Activated CD8-positive, alpha-beta T cell treated with anti-CD3 and anti-CD28 coated beads for 36 hours (primary cell): Measurements from ENCODE around the gene OR2T12. TPM values are rescaled to one million over a fixed set of nuclear protein-coding genes. Genes with fewer than 3 reads are reported as not detected.
"Not testable (repeated sequence)": the region's sequence is repeated elsewhere in the genome, so short reads cannot be mapped to it uniquely, and the experiment has no call there.

Experiments
- ATAC-seq: fragments of 200-7000 bp; cut with Tn5 transposase; one replicate; pipeline ENCODE4 v1.10.0; 2021; ENCODE audit warnings: mild to moderate bottlenecking, moderate library complexity
- CTCF ChIA-PET: fragments of 350-600 bp; sonication (Branson Sonifier 250); formaldehyde crosslinking; loops from one replicate; lab custom pipeline; 2021; ENCODE audit warnings: antibody characterized with exemption; lab: Charles Lee
- POLR2A ChIA-PET: fragments of 350-600 bp; sonication (Branson Sonifier 250); formaldehyde crosslinking; loops from one replicate; lab custom pipeline; 2021; ENCODE audit warnings: antibody characterized with exemption; lab: Charles Lee
- DNase-seq: peaks from one replicate; pipeline ENCODE4 v3.0.0-alpha.2; 2020
- H3K27ac Mint-ChIP-seq: one replicate; pipeline ENCODE4 v1.8.0; 2021; ENCODE audit warnings: mild to moderate bottlenecking, mixed read lengths
- H3K27me3 Mint-ChIP-seq: one replicate; pipeline ENCODE4 v1.8.0; 2021; ENCODE audit warnings: mixed read lengths
- H3K36me3 Mint-ChIP-seq: one replicate; pipeline ENCODE4 v1.8.0; 2021; ENCODE audit warnings: low read depth, mixed read lengths
- H3K4me1 Mint-ChIP-seq: one replicate; pipeline ENCODE4 v1.8.0; 2021; ENCODE audit warnings: low read depth, mixed read lengths
- H3K4me3 Mint-ChIP-seq: one replicate; pipeline ENCODE4 v1.8.0; 2021; ENCODE audit warnings: mild to moderate bottlenecking, moderate library complexity, mixed read lengths
- H3K9me3 Mint-ChIP-seq: one replicate; pipeline ENCODE4 v1.8.0; 2021; ENCODE audit warnings: mixed read lengths
- intact Hi-C: fragments of 100-400 bp; cut with micrococcal nuclease; formaldehyde crosslinking; loops from one replicate; pipeline ENCODE4 v1.10.0; 2022
- total RNA-seq, 2 experiments: library from RNA; stranded (reverse); gene quantifications; one replicate each; pipeline ENCODE4 v1.2.3, GENCODE V29; 2021
- TF ChIP-seq, protein P1 (sequence below): fragments of 200-600 bp; IDR thresholded peaks from one replicate; pipeline ENCODE4 v1.8.0; 2022; ENCODE audit warnings: antibody characterized with exemption, mild to moderate bottlenecking

OR2T12 gene, protein sequence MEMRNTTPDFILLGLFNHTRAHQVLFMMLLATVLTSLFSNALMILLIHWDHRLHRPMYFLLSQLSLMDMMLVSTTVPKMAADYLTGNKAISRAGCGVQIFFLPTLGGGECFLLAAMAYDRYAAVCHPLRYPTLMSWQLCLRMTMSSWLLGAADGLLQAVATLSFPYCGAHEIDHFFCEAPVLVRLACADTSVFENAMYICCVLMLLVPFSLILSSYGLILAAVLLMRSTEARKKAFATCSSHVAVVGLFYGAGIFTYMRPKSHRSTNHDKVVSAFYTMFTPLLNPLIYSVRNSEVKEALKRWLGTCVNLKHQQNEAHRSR
- total RNA-seq: not detected

DNA sequence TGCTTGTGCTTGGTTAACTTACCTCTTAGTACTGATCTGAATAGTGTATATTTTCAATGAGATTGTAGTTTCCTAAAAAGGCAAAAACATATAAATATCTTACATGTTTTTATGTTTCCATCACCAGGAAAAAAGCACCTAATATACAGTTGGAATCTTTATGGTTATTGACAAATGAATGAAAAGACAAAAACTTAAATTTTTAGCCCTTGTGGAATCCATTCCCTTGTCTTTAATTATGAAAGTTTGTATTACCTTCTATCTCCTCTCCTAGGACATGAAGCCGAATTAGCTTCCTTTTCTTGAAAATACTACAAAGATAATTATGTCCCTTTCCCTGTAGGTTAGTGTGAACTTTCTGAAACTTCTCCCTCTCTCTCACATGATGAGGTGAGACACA, at the start of gene OR2T12:
Gene OR2T12 (minus strand): TSS at position 101 of the 400 bp plus-strand sequence. CDS start 7,846 bp downstream, outside the sequence.
- ATAC-seq (no peak), DNase-seq (no peak)
- H3K27me3 Mint-ChIP-seq: peaks cover 1% of the 10 kb centered on the region
- H3K4me3 Mint-ChIP-seq: no peak within 1 kb of the TSS
- H3K4me1 Mint-ChIP-seq: no peaks in the 10 kb centered on the region
- H3K9me3 Mint-ChIP-seq: no peaks in the 10 kb centered on the region
- no peak within 1 kb of the TSS for H3K27ac Mint-ChIP-seq
- POLR2A ChIA-PET: no interaction called here
- TF ChIP-seq, protein P1, sequence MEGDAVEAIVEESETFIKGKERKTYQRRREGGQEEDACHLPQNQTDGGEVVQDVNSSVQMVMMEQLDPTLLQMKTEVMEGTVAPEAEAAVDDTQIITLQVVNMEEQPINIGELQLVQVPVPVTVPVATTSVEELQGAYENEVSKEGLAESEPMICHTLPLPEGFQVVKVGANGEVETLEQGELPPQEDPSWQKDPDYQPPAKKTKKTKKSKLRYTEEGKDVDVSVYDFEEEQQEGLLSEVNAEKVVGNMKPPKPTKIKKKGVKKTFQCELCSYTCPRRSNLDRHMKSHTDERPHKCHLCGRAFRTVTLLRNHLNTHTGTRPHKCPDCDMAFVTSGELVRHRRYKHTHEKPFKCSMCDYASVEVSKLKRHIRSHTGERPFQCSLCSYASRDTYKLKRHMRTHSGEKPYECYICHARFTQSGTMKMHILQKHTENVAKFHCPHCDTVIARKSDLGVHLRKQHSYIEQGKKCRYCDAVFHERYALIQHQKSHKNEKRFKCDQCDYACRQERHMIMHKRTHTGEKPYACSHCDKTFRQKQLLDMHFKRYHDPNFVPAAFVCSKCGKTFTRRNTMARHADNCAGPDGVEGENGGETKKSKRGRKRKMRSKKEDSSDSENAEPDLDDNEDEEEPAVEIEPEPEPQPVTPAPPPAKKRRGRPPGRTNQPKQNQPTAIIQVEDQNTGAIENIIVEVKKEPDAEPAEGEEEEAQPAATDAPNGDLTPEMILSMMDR: no peak
- intact Hi-C loops: no loop called here
- H3K36me3 Mint-ChIP-seq: no peaks in the 10 kb centered on the region
- CTCF ChIA-PET: no interaction called here

DNA sequence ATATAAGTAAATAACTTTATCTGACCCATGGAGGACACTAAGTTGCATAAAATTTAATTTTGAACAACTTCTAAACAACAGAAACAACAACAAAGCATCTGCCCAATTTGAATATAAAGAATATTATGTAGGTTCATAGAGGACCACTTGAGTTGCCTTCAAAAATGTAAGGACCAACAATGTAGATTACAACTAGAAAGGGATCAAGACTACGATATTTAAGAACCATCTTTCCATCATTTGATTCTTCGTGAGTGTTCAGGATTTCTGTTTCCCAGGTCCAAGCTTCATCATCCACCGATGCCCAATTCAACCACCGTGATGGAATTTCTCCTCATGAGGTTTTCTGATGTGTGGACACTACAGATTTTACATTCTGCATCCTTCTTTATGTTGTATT, 45.3 kb upstream of the OR2T12 start, which contains the start of gene OR14C36:
Gene OR14C36 (plus strand): TSS at position 301 of the 400 bp plus-strand sequence. CDS start 0 bp downstream, at position 301.
- no peaks in the 10 kb centered on the region for H3K9me3 Mint-ChIP-seq
- H3K4me1 Mint-ChIP-seq: no peaks in the 10 kb centered on the region
- no peaks in the 10 kb centered on the region for H3K36me3 Mint-ChIP-seq
- ATAC-seq (no peak), DNase-seq (no peak)
- H3K27me3 Mint-ChIP-seq: peaks cover 12% of the 10 kb centered on the region
- no peak within 1 kb of the TSS for H3K27ac Mint-ChIP-seq
- ChIA-PET POLR2A (no interaction called here), CTCF (no interaction called here)
- intact Hi-C loops: no loop called here
- H3K4me3 Mint-ChIP-seq: no peak within 1 kb of the TSS
- TF ChIP-seq, protein P1: no peak

DNA sequence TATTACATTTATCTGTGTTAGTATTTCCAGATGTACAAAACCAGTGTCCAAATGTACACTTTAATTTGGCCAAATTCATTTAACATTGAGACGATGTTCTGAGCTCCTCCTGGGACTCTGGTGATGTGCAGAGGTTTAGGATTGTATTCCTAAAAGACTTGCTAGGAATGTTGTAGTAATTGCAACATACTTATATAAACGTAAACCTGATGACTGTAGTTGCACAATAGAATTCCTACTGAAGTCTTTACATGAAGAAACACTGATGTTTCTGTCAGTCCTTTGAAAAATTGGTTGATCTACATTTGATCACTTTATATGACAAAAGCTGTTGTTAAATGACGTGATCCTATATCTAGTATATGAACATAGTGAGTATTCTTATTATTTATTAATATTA, 40.2 kb upstream of the OR2T12 start:
- TF ChIP-seq, protein P1: no peak
- Mint-ChIP-seq H3K27ac (no peak overlapping the region), H3K36me3 (no peaks in the 10 kb centered on the region), H3K4me1 (no peaks in the 10 kb centered on the region), H3K4me3 (no peak overlapping the region), H3K9me3 (no peaks in the 10 kb centered on the region), H3K27me3 (peaks cover 2% of the 10 kb centered on the region)
- ATAC-seq: no peak
- CTCF ChIA-PET: no interaction called here
- intact Hi-C loops: no loop called here
- POLR2A ChIA-PET: no interaction called here
- no peak for DNase-seq

DNA sequence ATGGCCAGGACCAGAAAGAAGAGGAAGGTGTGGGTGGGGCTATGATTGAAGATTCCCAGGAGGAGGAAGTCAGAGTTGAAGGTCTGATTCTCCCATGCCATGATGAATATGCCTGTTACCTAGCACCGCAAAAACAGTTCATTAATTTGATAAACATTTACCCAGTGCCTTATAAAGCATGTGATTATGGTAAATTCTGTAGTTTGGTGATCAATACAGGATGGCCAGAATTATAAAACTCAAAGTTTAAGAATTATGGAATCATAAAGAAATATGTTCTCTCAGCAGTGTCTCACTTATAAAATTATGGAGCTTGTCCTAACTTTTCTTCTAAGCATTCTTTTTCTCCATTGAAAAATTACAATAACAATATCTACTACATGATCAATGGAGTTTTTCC, 21.2 kb upstream of the OR2T12 start, which contains the start of gene OR2M7:
Gene OR2M7 (minus strand): TSS at position 101 of the 400 bp plus-strand sequence. CDS start 0 bp downstream, at position 101.
- Mint-ChIP-seq H3K27ac (no peak within 1 kb of the TSS), H3K27me3 (peaks cover 1% of the 10 kb centered on the region), H3K9me3 (no peaks in the 10 kb centered on the region), H3K36me3 (no peaks in the 10 kb centered on the region), H3K4me3 (no peak within 1 kb of the TSS), H3K4me1 (no peaks in the 10 kb centered on the region)
- intact Hi-C loops: no loop called here
- POLR2A ChIA-PET: no interaction called here
- CTCF ChIA-PET: no interaction called here
- no peak for DNase-seq
- no peak for ATAC-seq
- TF ChIP-seq, protein P1: no peak

DNA sequence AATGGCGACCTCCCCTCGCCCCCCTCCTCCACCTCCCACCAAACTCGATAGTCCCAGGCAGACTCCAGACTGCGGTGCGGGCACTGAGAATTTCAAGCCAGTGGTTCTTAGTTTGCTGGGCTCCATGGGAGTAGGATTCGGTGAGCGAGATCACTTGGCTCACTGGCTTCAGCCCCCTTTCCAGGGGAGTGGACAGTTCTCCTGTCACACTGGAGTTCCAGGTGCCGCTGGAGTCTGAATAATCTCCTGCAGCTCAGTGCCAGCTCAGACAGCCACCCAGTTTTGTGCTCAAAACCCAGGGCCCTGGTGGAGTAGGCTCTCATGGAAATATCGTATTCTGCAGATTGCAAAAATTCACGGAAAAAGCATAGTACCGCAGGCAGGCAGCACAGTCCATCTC, 13.6 kb upstream of the OR2T12 start:
- H3K4me3 Mint-ChIP-seq: no peak overlapping the region
- H3K27ac Mint-ChIP-seq: no peak overlapping the region
- TF ChIP-seq, protein P1: no peak
- no peaks in the 10 kb centered on the region for H3K27me3 Mint-ChIP-seq
- no peak for ATAC-seq
- CTCF ChIA-PET: no interaction called here
- peaks cover 20% of the 10 kb centered on the region for H3K9me3 Mint-ChIP-seq
- no peaks in the 10 kb centered on the region for H3K36me3 Mint-ChIP-seq
- no peaks in the 10 kb centered on the region for H3K4me1 Mint-ChIP-seq
- intact Hi-C loops: no loop called here
- POLR2A ChIA-PET: no interaction called here
- no peak for DNase-seq

DNA sequence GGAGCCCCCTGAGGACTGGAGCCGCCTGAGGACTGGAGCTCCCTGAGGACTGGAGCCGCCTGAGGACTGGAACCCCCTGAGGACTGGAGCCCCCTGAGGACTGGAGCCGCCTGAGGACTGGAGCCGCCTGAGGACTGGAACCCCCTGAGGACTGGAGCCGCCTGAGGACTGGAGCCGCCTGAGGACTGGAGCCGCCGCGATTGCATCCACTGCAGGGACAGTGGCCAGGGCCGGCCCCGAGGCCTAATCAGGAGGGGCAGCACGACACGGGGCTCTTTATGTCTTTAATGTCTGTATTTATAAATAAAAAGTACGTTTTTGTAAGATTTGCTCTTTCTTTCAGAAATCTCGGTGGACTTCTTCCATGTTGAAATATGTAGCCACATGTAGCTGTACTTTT, 3.5 kb upstream of the OR2T12 start:
- DNase-seq, POLR2A ChIA-PET, CTCF ChIA-PET, H3K9me3 Mint-ChIP-seq, H3K27ac Mint-ChIP-seq, H3K4me1 Mint-ChIP-seq, H3K4me3 Mint-ChIP-seq, intact Hi-C loops, ATAC-seq, H3K27me3 Mint-ChIP-seq, H3K36me3 Mint-ChIP-seq: not testable (repeated sequence)
